OCI-LY1 (cell line): ENCODE data around the gene CEP162.

Experiments used
- CTCF ChIP-seq: fragments of 200-600 bp; sonication (generic), shearing (Covaris generic); IDR thresholded peaks from 2 replicates; pipeline ENCODE4 v1.5.1; 2017; ENCODE audit warnings: mild to moderate bottlenecking, antibody characterized with exemption, low read length, moderate library complexity, mixed read lengths
- EZH2 ChIP-seq: fragments of 200-600 bp; sonication (generic), shearing (Covaris generic); IDR thresholded peaks from 2 replicates; pipeline ENCODE4 v1.8.0; 2017; ENCODE audit warnings: borderline replicate concordance, mixed run types, mild to moderate bottlenecking, antibody characterized with exemption, low read length, moderate library complexity, mixed read lengths

DNA sequence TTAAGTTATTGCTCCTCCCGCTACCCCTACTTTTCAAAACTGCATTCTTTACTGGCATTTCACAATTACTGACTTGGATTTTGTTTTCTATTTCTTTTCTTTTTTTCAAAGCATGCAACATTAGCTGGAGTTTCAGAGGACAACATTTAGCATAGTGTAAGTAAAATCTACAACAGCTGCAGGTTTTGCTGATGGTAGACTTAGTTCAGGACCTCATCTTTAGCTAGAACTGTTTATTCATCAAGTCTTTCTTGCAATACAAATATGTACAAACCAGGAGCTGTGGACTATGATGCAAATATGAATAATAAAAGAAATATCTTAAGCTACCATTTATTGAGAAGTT lies 728 bp upstream of the CEP162 start:
- TF ChIP-seq EZH2 (no peak), CTCF (no peak)
